ENCODE data around the gene ATP8A2.

DNA sequence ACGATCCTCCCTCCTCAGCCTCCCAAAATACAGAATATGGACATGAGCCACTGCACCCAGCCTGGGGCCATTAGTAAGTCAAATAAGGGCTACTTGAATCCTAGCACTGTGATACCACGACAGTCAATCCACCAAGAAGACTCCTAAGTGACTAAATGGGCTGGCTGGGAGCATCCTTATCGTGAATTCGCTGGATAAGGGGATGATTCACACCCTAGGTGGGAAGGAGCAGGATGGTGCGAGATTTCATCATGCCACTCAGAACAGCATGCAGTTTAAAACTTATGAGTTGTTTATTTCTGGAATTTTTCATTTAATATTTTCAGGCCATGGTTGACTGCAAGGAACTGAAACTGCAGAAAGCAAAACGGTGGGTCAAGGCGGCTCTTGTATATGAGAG lies 30.2 kb downstream of the ATP8A2 start:
- no peak for TF ChIP-seq ZNF274 (IDR thresholded peaks at IDR 0.05; ENCODE audit: low read depth, low read length)
- no peak for TF ChIP-seq YY1 (IDR thresholded peaks at IDR 0.05; ENCODE audit: insufficient read depth, insufficient read length)
- TF ChIP-seq SUZ12 (IDR thresholded peaks at IDR 0.05; ENCODE audit: extremely low read depth, insufficient read depth, insufficient read length), result no peak

Measured in NT2/D1 (cell line).